GM19193 (cell line): ENCODE measurements around the gene ACTL10.

ENCODE experiments used
- POLR2A ChIP-seq: IDR thresholded peaks from 4 replicates; pipeline ENCODE4 v1.6.1; 2011; ENCODE audit not compliant: insufficient read depth, insufficient read length; ENCODE audit errors: extremely low read depth

ACTL10 gene

DNA sequence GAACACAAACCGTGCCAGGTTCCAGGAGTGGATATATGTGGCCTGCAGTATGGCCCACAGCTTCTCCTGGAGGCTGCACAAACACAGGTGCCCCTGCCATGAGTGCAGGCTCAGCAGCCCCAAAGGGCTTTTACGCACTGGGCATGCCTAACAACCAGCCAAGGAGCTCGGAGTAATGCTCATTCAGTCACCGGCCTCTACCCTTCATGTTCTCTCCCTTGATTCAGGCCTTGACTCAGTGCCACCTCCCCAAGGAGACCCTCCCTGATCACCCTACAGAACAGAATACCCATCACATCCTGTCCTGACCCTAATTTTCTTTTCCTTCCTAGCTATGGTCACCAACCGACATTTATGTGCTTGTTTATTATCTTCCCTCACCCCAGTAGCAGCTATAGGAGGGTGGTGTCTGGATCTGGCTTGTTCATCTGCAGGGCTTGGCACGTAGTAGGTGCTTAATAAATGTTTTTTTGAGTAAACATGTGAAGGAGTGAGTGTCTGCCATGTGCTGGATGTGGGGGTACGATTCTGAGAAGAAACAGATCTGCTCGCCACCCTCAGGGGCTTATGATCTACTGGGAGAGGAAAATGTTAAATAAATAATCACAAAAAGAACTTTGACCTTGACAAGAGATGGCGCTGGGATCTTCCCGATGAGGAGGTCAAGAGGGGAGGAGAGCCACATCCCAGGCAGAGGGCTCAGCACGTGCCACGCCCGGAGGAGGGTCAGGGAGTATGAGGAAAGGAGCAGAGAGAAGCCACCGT, 44.1 kb downstream of the ACTL10 start:
- TF ChIP-seq POLR2A, result no peak

DNA sequence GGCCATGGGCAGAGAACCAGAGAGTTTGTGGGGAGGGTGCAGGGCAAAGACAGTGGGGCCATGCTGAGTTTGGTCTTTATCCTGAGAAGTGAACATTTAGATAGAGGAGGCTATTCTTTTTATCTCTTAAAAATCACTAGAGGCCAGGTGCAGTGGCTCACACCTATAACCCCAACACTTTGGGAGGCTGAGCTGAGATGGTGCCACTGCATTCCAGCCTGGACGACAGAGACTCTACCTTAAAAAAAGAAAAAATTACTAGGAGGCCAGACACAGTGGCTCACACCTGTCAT, 44.6 kb downstream of the ACTL10 start:
- TF ChIP-seq POLR2A, result no peak

DNA sequence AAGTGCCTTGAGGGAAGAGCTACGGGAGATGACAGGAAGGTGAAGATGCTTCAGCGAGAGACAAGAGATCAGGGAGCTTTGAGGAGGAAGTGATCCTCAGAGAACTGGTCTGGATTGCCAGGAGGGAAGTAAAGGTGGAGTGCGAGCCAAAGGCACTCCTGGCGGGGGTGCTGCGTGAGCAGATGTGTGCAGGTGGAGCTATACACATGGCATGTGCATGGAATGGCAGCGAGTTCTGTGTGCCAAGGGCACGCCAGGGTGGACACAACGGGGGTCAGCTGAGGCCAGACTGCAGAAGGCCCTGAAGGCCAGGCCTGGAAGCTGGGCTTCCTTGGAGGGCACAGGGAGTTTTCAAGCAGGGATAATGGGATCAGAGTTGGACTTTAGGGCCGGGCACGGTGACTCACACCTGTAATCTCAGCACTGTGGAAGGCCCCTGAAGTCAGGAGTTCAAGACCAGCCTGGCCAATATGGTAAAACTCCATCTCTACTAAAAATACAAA, 47.2 kb downstream of the ACTL10 start:
- no peak for TF ChIP-seq POLR2A

DNA sequence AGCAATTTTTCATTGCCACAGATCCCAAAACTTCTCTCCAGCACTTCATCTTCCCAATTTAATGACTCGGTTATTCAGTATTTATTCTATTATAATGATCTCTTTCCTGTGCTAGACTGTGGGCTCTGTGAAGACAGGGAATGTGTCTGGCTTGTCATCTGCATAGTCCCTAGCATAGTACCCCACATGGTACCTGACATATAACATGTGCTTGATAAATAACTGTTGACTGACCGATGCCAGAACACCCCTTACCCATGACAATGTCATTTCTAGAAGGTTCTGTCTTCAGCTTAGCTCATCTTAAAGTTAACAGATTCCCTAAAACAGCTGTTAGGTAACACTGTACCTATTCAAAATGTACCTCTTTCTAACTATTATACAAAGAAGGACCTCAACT, 49.8 kb downstream of the ACTL10 start:
- no peak for TF ChIP-seq POLR2A
